H1 (cell line): ENCODE measurements around the gene STX10. TPM values are rescaled to one million over a fixed set of nuclear protein-coding genes. Genes with fewer than 3 reads are reported as not detected.
A peak's percentile ranks its signal among the peaks of the same experiment; 100 is the strongest.

Source experiments
- CTCF ChIA-PET: fragments of 300-600 bp; sonication (Branson Sonifier 250); formaldehyde crosslinking; loops from one replicate; lab custom pipeline; 2021; ENCODE audit not compliant: partially characterized antibody; lab: Charles Lee
- POLR2A ChIA-PET: fragments of 300-600 bp; sonication (Branson Sonifier 250); formaldehyde crosslinking; loops from one replicate; lab custom pipeline; 2021; ENCODE audit warnings: inconsistent platforms; ENCODE audit not compliant: partially characterized antibody; lab: Charles Lee
- DNase-seq, 2 experiments: peaks; one replicate each; pipeline versions ENCODE4 v3.0.0 to v3.0.0-alpha.2; 2010 to 2022; ENCODE audit warnings: low spot score in 2 of 2, low read depth in 1 of 2, mixed read lengths in 1 of 2
- FAIRE-seq: peaks from 2 replicates; lab custom pipeline; 2011; peaks lifted over from hg19 to GRCh38; lab: Jason Lieb, UNC
- H2AFZ ChIP-seq: 2 replicates; pipeline ENCODE4 v1.8.1; 2012; ENCODE audit warnings: low read length, inconsistent platforms
- H2AK5ac ChIP-seq: 2 replicates; pipeline ENCODE4 v1.6.1; 2013; ENCODE audit warnings: low read depth, low read length
- H2BK120ac ChIP-seq: replicated peaks from 2 replicates; pipeline ENCODE3; 2013; ENCODE audit warnings: low read depth, low read length, inconsistent platforms
- H2BK12ac ChIP-seq: 2 replicates; pipeline ENCODE4 v1.6.1; 2013; ENCODE audit warnings: low read depth, low read length
- H2BK15ac ChIP-seq: 2 replicates; pipeline ENCODE4 v1.6.1; 2013; ENCODE audit warnings: low read length
- H2BK20ac ChIP-seq: 2 replicates; pipeline ENCODE4 v1.6.1; 2013; ENCODE audit warnings: low read length
- H2BK5ac ChIP-seq: 2 replicates; pipeline ENCODE4 v1.6.1; 2013; ENCODE audit warnings: low read depth, low read length
- H3K14ac ChIP-seq: 2 replicates; pipeline ENCODE4 v1.6.1; 2013; ENCODE audit warnings: inconsistent platforms; ENCODE audit not compliant: insufficient read length
- H3K18ac ChIP-seq: 2 replicates; pipeline ENCODE4 v1.6.1; 2013; ENCODE audit warnings: low read length; ENCODE audit errors: extremely low read depth
- H3K23ac ChIP-seq: 2 replicates; pipeline ENCODE4 v1.6.1; 2013; ENCODE audit warnings: inconsistent platforms; ENCODE audit not compliant: insufficient read length
- H3K23me2 ChIP-seq: 2 replicates; pipeline ENCODE4 v1.6.1; 2013; ENCODE audit warnings: low read depth, low read length
- H3K27ac ChIP-seq: 2 replicates; pipeline ENCODE4 v1.6.1; 2011; ENCODE audit warnings: low read depth, low read length, inconsistent platforms
- H3K27me3 ChIP-seq, 4 experiments: replicated peaks in 1 of 4; 1 replicate in 1 of 4; 2 replicates in 3 of 4; pipeline versions ENCODE4 v1.6.1 to v1.8.1; 2011 to 2013; ENCODE audit warnings: low read length in 3 of 4, mild to moderate bottlenecking in 3 of 4, inconsistent platforms in 2 of 4, mixed read lengths in 2 of 4, moderate library complexity in 1 of 4; ENCODE audit not compliant: control insufficient read depth in 3 of 4, insufficient read depth in 3 of 4; ENCODE audit errors: extremely low read depth in 1 of 4
- H3K36me3 ChIP-seq, 4 experiments: 2 replicates each; pipeline versions ENCODE4 v1.6.1 to v1.8.1; 2011 to 2013; ENCODE audit warnings: mild to moderate bottlenecking in 4 of 4, low read length in 3 of 4, moderate library complexity in 2 of 4, control low read depth in 1 of 4, inconsistent platforms in 1 of 4; ENCODE audit not compliant: insufficient read depth in 4 of 4, control insufficient read depth in 2 of 4
- H3K4ac ChIP-seq: replicated peaks from 2 replicates; pipeline ENCODE3; 2013; ENCODE audit warnings: low read length, low read depth, mixed read lengths, inconsistent platforms; ENCODE audit not compliant: insufficient read length
- H3K4me1 ChIP-seq, 4 experiments: replicated peaks in 1 of 4; 1 replicate in 1 of 4; 2 replicates in 3 of 4; pipeline versions ENCODE4 v1.6.1 to v1.8.1; 2011 to 2013; ENCODE audit warnings: low read length in 3 of 4, inconsistent platforms in 2 of 4, mixed read lengths in 1 of 4; ENCODE audit not compliant: insufficient read depth in 4 of 4, control insufficient read depth in 3 of 4
- H3K4me2 ChIP-seq, 2 experiments: 2 replicates each; pipeline versions ENCODE4 v1.6.1 to v1.8.1; 2011 to 2013; ENCODE audit warnings: low read depth in 2 of 2, low read length in 2 of 2, control low read depth in 1 of 2, inconsistent platforms in 1 of 2, mild to moderate bottlenecking in 1 of 2; ENCODE audit not compliant: insufficient read depth in 1 of 2
- H3K4me3 ChIP-seq, 4 experiments: fragments of 200-600, 300-600 bp in 1 of 4; sonication (generic), shearing (Covaris generic), sonication (Bioruptor Twin) in 1 of 4; 2 replicates each; pipeline versions ENCODE4 v1.5.1 to v1.8.1; 2011 to 2016; ENCODE audit warnings: low read length in 4 of 4, low read depth in 3 of 4, control low read depth in 2 of 4, inconsistent platforms in 2 of 4, mild to moderate bottlenecking in 2 of 4, mixed read lengths in 1 of 4, moderate library complexity in 1 of 4; ENCODE audit not compliant: insufficient read depth in 2 of 4; ENCODE audit errors: extremely low read depth in 1 of 4
- H3K56ac ChIP-seq: replicated peaks from 2 replicates; pipeline ENCODE3; 2013; ENCODE audit warnings: low read depth, mild to moderate bottlenecking, mixed read lengths, low read length, inconsistent platforms; ENCODE audit not compliant: insufficient read length
- H3K79me1 ChIP-seq: 2 replicates; pipeline ENCODE4 v1.6.1; 2013; ENCODE audit warnings: low read depth, low read length, control low read depth
- H3K79me2 ChIP-seq, 2 experiments: 2 replicates each; pipeline versions ENCODE4 v1.6.1 to v1.8.1; 2012 to 2013; ENCODE audit warnings: low read length in 2 of 2, mild to moderate bottlenecking in 2 of 2, inconsistent platforms in 1 of 2; ENCODE audit not compliant: insufficient read depth in 2 of 2, control insufficient read depth in 1 of 2
- H3K9ac ChIP-seq, 4 experiments: replicated peaks in 1 of 4; 1 replicate in 1 of 4; 2 replicates in 3 of 4; pipeline versions ENCODE4 v1.6.1 to v1.8.1; 2011 to 2013; ENCODE audit warnings: low read depth in 3 of 4, low read length in 3 of 4, control low read depth in 2 of 4, mild to moderate bottlenecking in 2 of 4, moderate library complexity in 2 of 4, inconsistent platforms in 1 of 4; ENCODE audit errors: extremely low read depth in 1 of 4
- H3K9me3 ChIP-seq, 2 experiments: 2 replicates each; pipeline versions ENCODE4 v1.6.1 to v1.8.1; 2012 to 2013; ENCODE audit warnings: mild to moderate bottlenecking in 2 of 2, moderate library complexity in 2 of 2, control low read depth in 1 of 2, inconsistent platforms in 1 of 2, low read depth in 1 of 2, low read length in 1 of 2, mixed read lengths in 1 of 2; ENCODE audit not compliant: insufficient read depth in 2 of 2
- H4K20me1 ChIP-seq, 2 experiments: replicated peaks in 1 of 2; 2 replicates each; pipeline versions ENCODE3 to v1.8.1; 2011 to 2013; ENCODE audit warnings: inconsistent platforms in 2 of 2, low read length in 2 of 2, mild to moderate bottlenecking in 1 of 2; ENCODE audit not compliant: insufficient read depth in 2 of 2, control insufficient read depth in 1 of 2
- H4K5ac ChIP-seq: 2 replicates; pipeline ENCODE4 v1.6.1; 2013; ENCODE audit warnings: low read length, low read depth, mixed read lengths, inconsistent platforms; ENCODE audit not compliant: insufficient read length
- H4K8ac ChIP-seq: 2 replicates; pipeline ENCODE4 v1.8.0; 2013; ENCODE audit warnings: mild to moderate bottlenecking, moderate library complexity, low read length, inconsistent platforms; ENCODE audit not compliant: insufficient read depth; ENCODE audit errors: extremely low read depth
- H4K91ac ChIP-seq: replicated peaks from 2 replicates; pipeline ENCODE3; 2013; ENCODE audit warnings: low read length, mixed read lengths, inconsistent platforms; ENCODE audit not compliant: insufficient read length
- CBX8 ChIP-seq: fragments of 300-800, 300-1000 bp; sonication (generic); IDR thresholded peaks from 2 replicates; pipeline ENCODE4 v1.7.1; 2016; ENCODE audit warnings: low read depth, low read length, borderline replicate concordance
- E2F6 ChIP-seq: IDR thresholded peaks from 2 replicates; pipeline ENCODE4 v1.6.1; 2012; ENCODE audit warnings: inconsistent platforms
- GABPA ChIP-seq: IDR thresholded peaks from 2 replicates; pipeline ENCODE4 v1.6.1; 2011; ENCODE audit warnings: mild to moderate bottlenecking, low read length, moderate library complexity, borderline replicate concordance; ENCODE audit not compliant: insufficient read depth
- KDM4A ChIP-seq: IDR thresholded peaks from one replicate; pipeline ENCODE4 v1.7.1; 2012; ENCODE audit warnings: low read depth, mild to moderate bottlenecking, moderate library complexity, low read length, inconsistent platforms; ENCODE audit not compliant: severe bottlenecking
- PHF8 ChIP-seq: fragments of 200-600 bp; sonication (generic); conservative IDR thresholded peaks from 2 replicates; pipeline ENCODE4 v1.7.1; 2012; ENCODE audit warnings: low read depth, mild to moderate bottlenecking, inconsistent platforms, low read length, moderate library complexity
- POLR2AphosphoS5 ChIP-seq: IDR thresholded peaks from 2 replicates; pipeline ENCODE4 v1.6.1; 2011; ENCODE audit warnings: low read depth, low read length
- RAD21 ChIP-seq, 2 experiments: IDR thresholded peaks in 1 of 2; conservative IDR thresholded peaks in 1 of 2; 2 replicates each; pipeline ENCODE4 v1.6.1; 2011; ENCODE audit warnings: low read depth in 2 of 2, low read length in 2 of 2, improper control_type of control experiment in 1 of 2, inconsistent platforms in 1 of 2, mild to moderate bottlenecking in 1 of 2, moderate library complexity in 1 of 2
- TAF1 ChIP-seq: IDR thresholded peaks from 2 replicates; pipeline ENCODE4 v1.6.1; 2011; ENCODE audit warnings: mild to moderate bottlenecking, low read depth, low read length
- ZNF274 ChIP-seq: IDR thresholded peaks from 2 replicates; pipeline ENCODE4 v1.7.0; 2012; ENCODE audit warnings: low read length, borderline replicate concordance; ENCODE audit errors: extremely low read depth
- WGBS, 2 experiments: shearing (Covaris generic) in 1 of 2; methylation state at CpG; one replicate each; pipeline versions ENCODE4 v1.1.6 to v1.1.7; 2013 to 2015; ENCODE audit warnings: low lambda C conversion rate in 2 of 2, mixed read lengths in 2 of 2, inconsistent platforms in 1 of 2, low coverage in 1 of 2, missing lambda C conversion rate in 1 of 2; ENCODE audit not compliant: insufficient replicate concordance in 2 of 2, insufficient coverage in 1 of 2, insufficient read length in 1 of 2; ENCODE audit errors: extremely low coverage in 1 of 2, missing lambda C conversion rate in 1 of 2; 5-methylcytosine and 5-hydroxymethylcytosine counted together
- polyA plus RNA-seq, 7 experiments: library from polyadenylated mRNA; depleted of rRNA in 3 of 7; stranded (reverse) in 5 of 7; unstranded in 2 of 7; fragments of >200 nt in 5 of 7; fragments of 200-250 nt in 2 of 7; gene quantifications; 1 replicate in 5 of 7; 2 replicates in 1 of 7; 4 replicates in 1 of 7; pipeline versions ENCODE4 v1.2.1 to v1.2.3, GENCODE V29; 2011 to 2013; ENCODE audit warnings: missing spikeins in 2 of 7, mixed read lengths in 2 of 7
- total RNA-seq: library from RNA; stranded (reverse); fragmentation: NEBNext Ultra II Directional; extraction: Animal tissue kit (Norgen Biotek cat#: 25700); gene quantifications from 2 replicates; pipeline ENCODE4 v1.2.1, GENCODE V29; 2021
- TF ChIP-seq, protein P1 (sequence below): IDR thresholded peaks from 2 replicates; pipeline ENCODE4 v1.6.1; 2012; ENCODE audit warnings: inconsistent platforms

STX10 gene
- total and polyA plus RNA-seq, 2 of the 8 experiments (the other 6 are each of a cell fraction or from before 2014, with no cell fraction given): 53.0 to 80.1 TPM

DNA sequence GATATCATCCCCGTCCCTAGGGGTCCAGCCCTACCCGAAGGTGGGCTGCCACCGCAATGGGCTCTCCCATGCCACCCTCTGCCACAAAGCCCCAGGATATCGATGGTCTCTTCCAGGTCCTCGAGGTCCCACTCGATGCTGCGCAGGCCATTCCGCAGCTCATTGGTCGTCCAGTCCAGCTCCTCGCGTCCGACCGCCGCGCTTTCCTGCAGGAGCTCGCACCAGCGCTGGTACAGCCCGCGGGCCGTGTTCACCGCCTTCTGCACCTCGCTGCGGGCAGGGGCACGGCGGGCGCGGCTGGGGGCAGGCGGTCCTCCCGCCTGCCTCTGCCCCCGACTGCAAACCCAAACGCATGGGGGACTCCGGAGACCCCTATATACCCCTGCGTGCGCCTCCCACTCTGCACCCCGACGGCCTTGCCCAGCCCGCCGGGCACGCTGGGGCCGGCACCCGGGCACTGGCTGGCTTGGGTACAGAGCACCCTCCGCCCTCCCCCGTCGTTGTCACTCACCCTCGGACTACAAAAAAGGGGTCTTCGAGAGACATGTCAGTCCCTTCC is 468 bp downstream of the STX10 start:
- Histone ChIP-seq H3K4me1 (peaks cover 0 to 6% (median under 1%) of the 10 kb centered on the region in 4 experiments; a peak in 2 of 7 replicates), H3K14ac (no peak overlapping the region), H2BK5ac (0 out of 2 replicates have a peak overlapping the region, but pooled peaks have one; percentile 32), H3K4me3 (peak overlapping the region; percentile 87 to 97 (median 94)), H2BK15ac (peak overlapping the region; percentile 95; the same call in 1 of the 2 replicates), H2AFZ (peak overlapping the region; percentile 18; the same call in 1 of the 2 replicates), H3K9ac (peak overlapping the region; percentile 35 to 62 (median 50); a peak in 6 of 7 replicates), H3K56ac (peak overlapping the region; percentile 59), H2AK5ac (no peak overlapping the region), H3K36me3 (peaks cover 0 to 10% (median 4%) of the 10 kb centered on the region in 4 experiments; a peak in 3 of 8 replicates), H3K79me1 (peaks cover 8% of the 10 kb centered on the region), H3K4ac (peak overlapping the region; percentile 19), H4K20me1 (peaks cover 7 to 16% of the 10 kb centered on the region in 2 experiments), H3K27me3 (no peaks in the 10 kb centered on the region; a peak in 1 of 7 replicates), H3K23me2 (peaks cover 19% of the 10 kb centered on the region), H4K8ac (peak overlapping the region; percentile 88), H3K9me3 (no peaks in the 10 kb centered on the region), H4K91ac (peak overlapping the region; percentile 65), H3K4me2 (peak overlapping the region; percentile 82 to 91), H4K5ac (peak overlapping the region; percentile 46), H3K79me2 (peaks cover 17 to 42% of the 10 kb centered on the region in 2 experiments), H2BK20ac (no peak overlapping the region), H2BK120ac (no peak overlapping the region), H3K18ac (peak overlapping the region; percentile 48; the same call in 1 of the 2 replicates), H3K23ac (no peak overlapping the region), H3K27ac (no peak overlapping the region; the same call in 1 of the 2 replicates), H2BK12ac (0 out of 2 replicates have a peak overlapping the region, but pooled peaks have one; percentile 50)
- FAIRE-seq: no peak
- ChIA-PET CTCF (interaction anchor here (0.7 to 2.5 kb wide), 6 partner anchors 10 to 113 kb away, joined by 3 to 5 read pairs (median 4); no protein-coding TSS in a partner anchor), POLR2A (interaction anchor here (0.9 to 9.6 kb wide), 14 partner anchors 8 to 211 kb away, joined by 3 to 530 read pairs (median 9); partner anchors contain the start of genes CALR, NACC1, RAD23A and TRMT1)
- peak in 1 of 2 experiments; percentile 72 for DNase-seq
- WGBS, 2 experiments: 2% methylated on average over 36 of the region's 46 CpGs; no CpG with 5 or more reads in 1 of the 2 experiments
- TF ChIP-seq E2F6 (peak; percentile 33), GABPA (no peak), ZNF274 (no peak), CBX8 (no peak), POLR2AphosphoS5 (peak; percentile 64), RAD21 (IDR thresholded peaks at IDR 0.05 in 1 of 2, conservative IDR thresholded peaks at IDR 0.05 in 1 of 2; ENCODE audit: low read depth in 2 of 2, low read length in 2 of 2) (no peak), PHF8 (peak; percentile 56), TAF1 (no peak), KDM4A (peak; percentile 90)
- TF ChIP-seq, protein P1, sequence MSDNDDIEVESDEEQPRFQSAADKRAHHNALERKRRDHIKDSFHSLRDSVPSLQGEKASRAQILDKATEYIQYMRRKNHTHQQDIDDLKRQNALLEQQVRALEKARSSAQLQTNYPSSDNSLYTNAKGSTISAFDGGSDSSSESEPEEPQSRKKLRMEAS: no peak
